ENCODE measurements around the gene SNAP25.

The SNAP25 gene

GRCh38 chr20:10216146-10216791, 2.4 kb upstream of the SNAP25 start:
- no peak for DNase-seq (ENCODE audit: low read depth)

GRCh38 chr20:10217721-10218410, 764 bp upstream of the SNAP25 start:
- DNase-seq (ENCODE audit: low read depth): no peak

DNA sequence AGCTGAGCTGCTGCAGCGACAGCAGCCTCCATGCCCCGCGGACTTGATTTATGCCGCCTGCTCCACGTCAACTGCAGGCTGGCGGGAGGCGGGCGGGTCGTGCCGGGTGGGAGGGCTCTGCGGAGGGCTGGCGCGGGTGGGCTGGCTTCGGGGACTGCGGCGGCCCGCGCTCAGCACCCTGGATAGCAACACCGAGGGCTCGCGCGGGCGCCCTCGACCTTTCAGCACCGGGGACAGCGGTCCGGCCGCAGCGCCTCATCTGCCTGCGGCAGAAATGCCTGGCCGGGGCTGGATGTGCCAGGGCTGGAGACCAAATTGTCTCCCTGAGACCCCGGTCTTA, 792 bp downstream of the SNAP25 start:
- peak; percentile 49 for DNase-seq (ENCODE audit: low read depth)

- no peak for DNase-seq (ENCODE audit: low read depth)
Measured at GRCh38 chr20:10219993-10220750, 1.5 kb downstream of the SNAP25 start.

- DNase-seq (ENCODE audit: low read depth): no peak
Measured at GRCh38 chr20:10221021-10221420, 2.4 kb downstream of the SNAP25 start.

DNA sequence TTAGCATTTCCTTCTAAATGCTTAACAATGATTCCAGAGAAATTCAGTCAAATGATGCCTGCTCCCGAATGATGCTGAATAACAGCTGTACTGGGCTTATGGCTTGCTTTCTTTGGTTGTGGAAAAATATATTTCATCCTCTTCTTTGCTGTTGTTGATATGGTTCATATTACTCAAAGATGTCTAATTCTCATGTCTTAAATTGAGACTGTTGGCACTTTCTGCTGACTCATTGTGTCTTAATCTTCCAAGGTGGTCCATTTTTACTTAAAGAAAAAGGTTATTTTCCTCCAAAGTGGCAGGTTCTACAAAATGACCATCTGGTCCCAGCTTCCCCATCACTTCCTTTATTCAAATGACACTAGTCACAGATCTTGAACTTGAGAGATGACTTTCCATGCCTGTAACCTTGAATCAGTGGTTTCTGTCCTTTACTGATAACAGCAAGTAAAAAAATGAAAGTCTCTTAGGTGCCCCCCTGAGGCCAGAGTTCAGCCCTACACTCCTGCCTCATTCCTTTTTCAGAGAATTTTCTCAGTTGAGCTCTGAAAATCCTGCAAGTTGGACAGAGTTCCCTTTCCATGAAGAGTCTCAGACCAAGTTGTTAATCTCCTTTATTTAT, 6.9 kb downstream of the SNAP25 start:
- no peak for DNase-seq (ENCODE audit: low read depth)

- DNase-seq (ENCODE audit: low read depth): no peak
Measured at GRCh38 chr20:10228330-10228729, 9.7 kb downstream of the SNAP25 start.

DNA sequence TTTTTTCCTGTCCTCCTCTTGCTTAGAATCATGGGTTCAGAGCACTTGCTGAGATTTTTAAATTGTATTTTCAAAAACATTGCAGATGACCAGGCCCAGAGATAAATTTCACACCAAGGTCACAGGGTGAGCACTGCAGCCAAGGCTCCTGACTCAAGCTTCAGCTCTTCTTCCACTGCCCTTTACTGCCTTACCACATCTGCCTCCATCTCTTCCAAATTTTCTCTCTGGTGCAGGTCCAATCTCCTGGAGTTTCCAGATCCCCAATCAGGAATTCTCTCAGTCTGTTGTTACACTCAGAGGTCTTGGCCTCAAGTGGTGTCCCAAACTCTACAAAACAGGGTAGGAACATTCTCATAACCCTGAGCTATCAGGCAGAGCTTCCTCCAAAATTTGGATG, 12.7 kb downstream of the SNAP25 start:
- DNase-seq (ENCODE audit: low read depth): no peak

GRCh38 chr20:10236540-10237533, 18.2 kb downstream of the SNAP25 start:
- no peak for DNase-seq (ENCODE audit: low read depth)

DNA sequence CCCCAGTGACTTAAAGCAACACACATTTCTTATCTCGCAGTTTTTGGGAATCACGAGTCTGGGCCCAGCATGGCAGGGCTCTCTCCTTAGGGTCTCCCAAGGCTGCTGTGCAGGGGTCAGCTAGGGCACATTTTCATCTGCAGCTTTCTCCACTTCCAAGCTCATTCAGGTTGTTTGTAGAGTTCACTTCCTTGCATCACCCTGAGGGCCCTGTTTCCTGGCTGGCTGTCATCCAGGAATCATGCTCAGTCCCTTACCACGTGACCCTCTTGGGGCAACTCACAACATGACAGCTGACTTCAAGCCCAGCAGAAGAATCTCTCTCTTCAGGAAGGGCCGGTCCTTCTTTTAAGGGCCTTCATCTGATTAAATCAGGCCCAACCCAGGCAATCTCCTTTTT, 21.3 kb downstream of the SNAP25 start:
- no peak for DNase-seq (ENCODE audit: low read depth)

DNA sequence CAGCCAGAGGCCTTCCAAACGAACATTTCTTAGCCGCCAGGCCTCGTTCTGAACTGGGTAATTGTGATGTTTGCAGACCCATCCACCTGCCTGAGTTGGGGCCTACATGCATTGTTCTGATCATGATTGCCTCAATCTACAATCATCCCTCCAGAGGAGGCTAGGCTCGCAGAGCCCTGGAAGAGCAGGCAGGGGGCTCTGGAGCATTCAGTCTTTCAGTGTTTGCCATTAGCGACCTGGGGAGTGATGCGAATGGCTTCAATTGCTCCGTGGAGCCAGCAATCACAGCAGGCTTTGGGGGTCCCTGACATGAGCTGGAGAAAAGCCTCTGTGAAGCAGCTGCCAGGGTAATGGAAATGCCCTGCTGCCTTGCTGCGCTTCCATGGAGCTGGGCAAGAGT, 22.0 kb downstream of the SNAP25 start:
- DNase-seq (ENCODE audit: low read depth): no peak

GRCh38 chr20:10242166-10242565, 23.5 kb downstream of the SNAP25 start:
- DNase-seq (ENCODE audit: low read depth): no peak

DNA sequence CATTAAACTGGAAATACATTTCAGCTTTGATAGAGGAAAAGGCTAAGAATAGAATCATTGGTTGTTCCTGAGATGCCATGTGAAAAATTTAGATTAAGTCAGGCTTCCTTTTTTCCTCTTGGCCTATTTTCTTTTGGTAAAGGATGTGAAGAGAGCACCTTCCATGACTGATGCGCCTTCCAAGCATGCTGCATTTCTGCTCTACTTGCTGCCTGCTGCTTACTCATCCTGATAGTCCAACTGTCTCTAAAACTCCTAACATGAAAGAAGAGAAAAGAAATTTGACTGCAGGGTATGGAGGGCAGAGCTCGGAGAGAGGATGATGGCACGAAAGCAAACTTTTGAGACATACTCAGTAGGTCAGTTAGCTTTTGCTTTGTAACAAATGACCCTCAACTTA, 28.8 kb downstream of the SNAP25 start:
- no peak for DNase-seq (ENCODE audit: low read depth)

DNA sequence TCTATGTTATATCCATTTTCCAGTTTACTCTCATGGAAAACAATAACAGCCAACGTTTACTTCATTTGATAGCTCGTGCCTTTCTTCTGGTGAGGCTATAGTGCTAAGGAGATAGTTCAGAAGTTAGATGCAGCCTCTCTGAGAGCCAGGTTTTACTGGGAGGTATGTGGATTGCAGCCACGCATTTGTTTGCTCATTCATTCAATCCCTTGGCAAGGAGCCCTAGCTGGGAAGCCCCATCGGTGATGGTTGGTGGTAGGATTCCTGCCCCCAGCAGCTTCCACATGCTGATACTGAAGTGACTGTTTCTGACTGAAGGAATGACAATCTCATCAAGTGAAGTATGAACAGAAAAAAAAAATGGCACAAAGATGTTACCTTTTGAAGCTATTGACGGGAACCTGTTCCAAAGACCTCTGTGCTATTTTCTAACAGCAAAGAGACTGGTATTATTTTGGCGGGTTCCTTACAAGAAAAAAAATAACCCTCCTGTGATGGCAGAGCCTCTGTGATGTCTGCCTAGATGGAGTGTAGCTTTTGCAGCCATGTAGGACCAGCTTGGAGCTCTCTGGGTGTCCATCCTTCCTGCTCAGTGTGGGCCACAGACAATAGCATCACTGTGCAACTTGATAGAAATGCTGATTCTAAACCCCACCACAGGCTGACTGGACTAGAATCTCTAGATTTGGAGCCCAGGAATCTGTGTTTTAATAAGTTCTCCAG, 30.6 kb downstream of the SNAP25 start:
- no peak for DNase-seq (ENCODE audit: low read depth)

GRCh38 chr20:10249822-10250221, 31.2 kb downstream of the SNAP25 start:
- DNase-seq (ENCODE audit: low read depth): no peak

- no peak for DNase-seq (ENCODE audit: low read depth)
Measured at GRCh38 chr20:10250902-10251301, 32.3 kb downstream of the SNAP25 start.

GRCh38 chr20:10253780-10254179, 35.1 kb downstream of the SNAP25 start:
- no peak for DNase-seq (ENCODE audit: low read depth)

GRCh38 chr20:10255846-10256245, 37.2 kb downstream of the SNAP25 start:
- DNase-seq (ENCODE audit: low read depth): no peak

DNA sequence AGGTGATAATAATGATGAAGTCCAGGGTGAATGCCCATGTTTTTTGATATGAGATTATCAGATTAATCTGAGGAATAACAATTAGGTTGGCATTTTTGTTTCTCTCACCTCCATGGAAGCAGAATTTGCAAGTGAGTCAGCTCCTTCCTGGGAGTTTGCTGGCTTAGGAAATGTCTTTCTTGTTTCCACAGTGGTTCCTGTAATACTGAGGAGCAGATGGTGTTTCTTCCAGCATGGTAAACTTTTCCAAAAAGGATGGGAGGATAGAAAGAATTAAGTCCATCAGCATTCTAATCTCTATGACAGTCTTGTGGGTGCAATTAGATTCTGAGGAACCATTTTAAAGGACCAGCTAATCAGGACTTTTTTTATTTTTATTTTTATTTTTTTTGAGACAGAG, 40.5 kb downstream of the SNAP25 start:
- no peak for DNase-seq (ENCODE audit: low read depth)

DNA sequence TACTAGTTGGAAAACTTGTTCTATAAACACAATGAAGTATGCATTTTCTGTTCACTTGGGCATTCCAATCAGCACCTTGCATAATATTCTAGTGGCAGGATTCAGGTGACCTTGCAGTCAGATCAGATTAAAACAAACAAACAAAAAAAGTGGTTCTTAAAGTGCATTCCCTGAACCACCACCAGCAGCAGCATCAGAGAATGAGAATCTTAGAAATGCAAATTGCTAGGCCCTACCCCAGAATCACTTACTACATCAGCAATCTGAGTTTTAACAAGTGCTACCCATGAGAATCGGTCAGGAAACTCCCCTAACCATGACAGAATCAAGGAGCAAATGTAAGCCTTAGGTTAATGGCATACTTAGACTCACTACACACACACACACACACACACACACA, 41.7 kb downstream of the SNAP25 start:
- no peak for DNase-seq (ENCODE audit: low read depth)

- no peak for DNase-seq (ENCODE audit: low read depth)
Measured at GRCh38 chr20:10261702-10262101, 43.1 kb downstream of the SNAP25 start.

Measured in activated T-cell treated with anti-CD3 and anti-CD28 coated beads for 1 hour (primary cell).